K562 (cell line): ENCODE data around the gene CORO2A. TPM values are rescaled to one million over a fixed set of nuclear protein-coding genes. Genes with fewer than 3 reads are reported as not detected.

ENCODE experiments used
- ATAC-seq: fragments of 200-7000 bp; cut with Tn5 transposase; 3 replicates; pipeline ENCODE4 v1.9.1; 2020; ENCODE audit warnings: moderate library complexity
- BruUV-seq: library from RNA; stranded (reverse); fragments of 400-500 nt; replicated peaks from 2 replicates; lab custom pipeline; 2021; lab: Mats Ljungman, UMichigan
- CTCF ChIA-PET: fragments of 300-600 bp; formaldehyde crosslinking; extraction: SDS; loops from one replicate; lab custom pipeline; 2021; ENCODE audit warnings: low intra/inter-chr PET ratio; lab: Yijun Ruan, JAX
- POLR2A ChIA-PET: fragments of 300-600, 350-650 bp; sonication (Branson Sonifier 250); formaldehyde crosslinking; extraction: SDS; loops from one replicate; lab custom pipeline; 2021; ENCODE audit warnings: antibody characterized with exemption, inconsistent platforms; lab: Yijun Ruan, JAX
- DNase-seq, 4 experiments: peaks; one replicate each; pipeline versions ENCODE4 v3.0.0 to v3.0.0-alpha.2; 2011 to 2018; ENCODE audit warnings: low spot score in 3 of 4, mixed read lengths in 3 of 4; ENCODE audit errors: extremely low read depth in 1 of 4
- FAIRE-seq: peaks from 2 replicates; lab custom pipeline; 2011; peaks lifted over from hg19 to GRCh38; lab: Jason Lieb, UNC
- H2AFZ ChIP-seq: 2 replicates; pipeline ENCODE4 v1.6.0; 2011; ENCODE audit warnings: low read depth, low read length, control low read depth, inconsistent platforms
- H3K27ac ChIP-seq: fragments of 200-600 bp; 3 replicates; pipeline ENCODE4 v1.8.0; 2011; ENCODE audit warnings: low read depth, mild to moderate bottlenecking, control low read depth, inconsistent platforms, low read length, moderate library complexity, mixed read lengths; ENCODE audit errors: extremely low read depth
- H3K27me3 ChIP-seq, 2 experiments: fragments of 300-600 bp in 1 of 2; 2 replicates in 1 of 2; 3 replicates in 1 of 2; pipeline versions ENCODE4 v1.6.0 to v1.8.0; 2011; ENCODE audit warnings: inconsistent platforms in 2 of 2, low read length in 2 of 2, mild to moderate bottlenecking in 1 of 2, mixed read lengths in 1 of 2, moderate library complexity in 1 of 2; ENCODE audit not compliant: control insufficient read depth in 2 of 2, insufficient read depth in 2 of 2
- H3K36me3 ChIP-seq: fragments of 300-600 bp; 3 replicates; pipeline ENCODE4 v1.8.0; 2011; ENCODE audit warnings: mild to moderate bottlenecking, low read length, inconsistent platforms; ENCODE audit not compliant: control insufficient read depth, insufficient read depth
- H3K4me1 ChIP-seq, 2 experiments: fragments of 200-600 bp in 1 of 2; replicated peaks in 1 of 2; 2 replicates in 1 of 2; 3 replicates in 1 of 2; pipeline versions ENCODE4 v1.5.1 to v1.8.0; 2011; ENCODE audit warnings: inconsistent platforms in 2 of 2, low read length in 2 of 2, mild to moderate bottlenecking in 1 of 2, mixed read lengths in 1 of 2, moderate library complexity in 1 of 2; ENCODE audit not compliant: control insufficient read depth in 2 of 2, insufficient read depth in 2 of 2
- H3K4me2 ChIP-seq: 2 replicates; pipeline ENCODE4 v1.6.1; 2011; ENCODE audit warnings: low read length, control low read depth, inconsistent platforms, mixed read lengths; ENCODE audit not compliant: insufficient read depth
- H3K4me3 ChIP-seq: fragments of 200-600 bp; sonication (generic), shearing (Covaris generic); 2 replicates; pipeline ENCODE4 v1.5.1; 2016; ENCODE audit warnings: control low read depth, inconsistent platforms
- H3K79me2 ChIP-seq: fragments of 200-600 bp; 3 replicates; pipeline ENCODE4 v1.8.0; 2011; ENCODE audit warnings: low read length, inconsistent platforms; ENCODE audit not compliant: control insufficient read depth, insufficient read depth
- H3K9ac ChIP-seq, 2 experiments: 2 replicates each; pipeline versions ENCODE4 v1.6.0 to v1.6.1; 2011; ENCODE audit warnings: low read depth in 2 of 2, low read length in 2 of 2, control low read depth in 1 of 2, inconsistent platforms in 1 of 2, mild to moderate bottlenecking in 1 of 2, mixed read lengths in 1 of 2; ENCODE audit not compliant: insufficient read depth in 1 of 2
- H3K9me1 ChIP-seq: one replicate; pipeline ENCODE4 v1.6.0; 2011; ENCODE audit warnings: inconsistent platforms, mild to moderate bottlenecking, low read length, moderate library complexity; ENCODE audit not compliant: control insufficient read depth, insufficient read depth
- H3K9me3 ChIP-seq: replicated peaks from 2 replicates; pipeline ENCODE4 v1.5.1; 2011; ENCODE audit warnings: low read depth, low read length, inconsistent platforms; ENCODE audit not compliant: control insufficient read depth, insufficient read depth
- H4K20me1 ChIP-seq: replicated peaks from 2 replicates; pipeline ENCODE4 v1.6.1; 2011; ENCODE audit warnings: low read length, inconsistent platforms, mixed read lengths; ENCODE audit not compliant: control insufficient read depth, insufficient read depth
- CBFA2T3 ChIP-seq: fragments of 450-650 bp; IDR thresholded peaks from 2 replicates; pipeline ENCODE4 v1.6.1; 2017
- E2F1 ChIP-seq: sonication (generic); formaldehyde crosslinking; IDR thresholded peaks from 2 replicates; pipeline ENCODE4 v1.8.1; 2023; ENCODE audit warnings: mild to moderate bottlenecking, missing genetic modification reagents, moderate library complexity
- JUNB ChIP-seq: fragments of 450-650 bp; formaldehyde crosslinking; conservative IDR thresholded peaks from 2 replicates; pipeline ENCODE4 v1.4.0; 2020; ENCODE audit warnings: mild to moderate bottlenecking
- NR2F6 ChIP-seq: fragments of 450-650 bp; formaldehyde crosslinking; IDR thresholded peaks from 2 replicates; pipeline ENCODE4 v1.4.0; 2020; ENCODE audit warnings: mild to moderate bottlenecking
- PHB ChIP-seq: fragments of 250-450 bp; sonication (Bioruptor Pico); IDR thresholded peaks from 2 replicates; pipeline ENCODE4 v1.5.0; 2021
- WHSC1 ChIP-seq: IDR thresholded peaks from one replicate; pipeline ENCODE4 v1.6.1; 2012; ENCODE audit warnings: low read length, control low read depth, inconsistent platforms
- ZNF311 ChIP-seq: fragments of 250-450 bp; sonication (Bioruptor Pico); IDR thresholded peaks from 2 replicates; pipeline ENCODE4 v1.4.0; 2020; ENCODE audit warnings: mild to moderate bottlenecking, moderate library complexity
- ZNF398 ChIP-seq: fragments of 250-450 bp; sonication (Bioruptor Pico); IDR thresholded peaks from 2 replicates; pipeline ENCODE4 v1.8.0; 2021; ENCODE audit warnings: moderate library complexity, mild to moderate bottlenecking, inconsistent platforms
- WGBS: fragments of 100-300 bp; shearing (Covaris generic); methylation state at CpG from one replicate; pipeline ENCODE4 v1.1.6; 2016; ENCODE audit warnings: low coverage, mixed read lengths; ENCODE audit not compliant: insufficient coverage; ENCODE audit errors: missing lambda C conversion rate; 5-methylcytosine and 5-hydroxymethylcytosine counted together
- in situ Hi-C: fragments of 300-500 bp; cut with MboI; formaldehyde crosslinking; loops from 4 replicates; pipeline ENCODE4 v1.15.0; 2018; ENCODE audit warnings: inconsistent platforms, mixed read lengths
- intact Hi-C: fragments of 100-400 bp; cut with micrococcal nuclease; formaldehyde crosslinking; loops from 2 replicates; pipeline ENCODE4 v1.14.2; 2022
- polyA plus RNA-seq, 8 experiments: library from polyadenylated mRNA; depleted of rRNA in 4 of 8; stranded (reverse) in 5 of 8; unstranded in 3 of 8; fragments of >200 nt; fragmentation: Nextera tagmentation in 2 of 8; fragmentation: Illumina TruSeq in 1 of 8; extraction: Ambion mirVana in 2 of 8; extraction: Trizol in 1 of 8; gene quantifications; 2 replicates each; pipeline versions ENCODE4 v1.2.1 to v1.2.3, GENCODE V29; 2011 to 2014; ENCODE audit warnings: inconsistent platforms in 1 of 8, missing spikeins in 1 of 8
- total RNA-seq, 7 experiments: library from RNA; depleted of rRNA in 6 of 7; stranded (reverse); fragments of >200 nt in 6 of 7; fragmentation: Illumina TruSeq in 2 of 7; extraction: Trizol in 2 of 7; gene quantifications; 2 replicates each; pipeline versions ENCODE4 v1.2.1 to v1.2.3, GENCODE V29; 2011 to 2021; ENCODE audit warnings: low replicate concordance in 1 of 7

Gene CORO2A
- total and polyA plus RNA-seq, 9 of the 15 experiments (the other 6 are each of a cell fraction or from before 2014, with no cell fraction given), result 9.5 to 26.6 (median 18.0) TPM

- TF ChIP-seq ZNF398 (CRISPR knock-in tag), result no peak
- TF ChIP-seq PHB (CRISPR knock-in tag), result no peak
- no peak for TF ChIP-seq ZNF311
- no peak for TF ChIP-seq JUNB (CRISPR knock-in tag)
- no peak for TF ChIP-seq E2F1 (CRISPR knock-in tag)
- TF ChIP-seq NR2F6, result no peak
- TF ChIP-seq, all 486 proteins: peak for 0
Measured at GRCh38 chr9:98173181-98173580, 19.3 kb downstream of the CORO2A start (continued).

- peak overlapping the region in 1 of 2 experiments; percentile 11; a peak in 1 of 4 replicates for H3K9ac ChIP-seq
- DNase-seq (no peak), ATAC-seq (no peak), FAIRE-seq (no peak)
- H3K9me1 ChIP-seq, result no peaks in the 10 kb centered on the region
- peaks cover 14% of the 10 kb centered on the region; the same call in 1 of the 2 replicates for H4K20me1 ChIP-seq
- no peak overlapping the region for H3K27ac ChIP-seq
- H3K4me2 ChIP-seq, result no peak overlapping the region
- ChIA-PET CTCF (no interaction called here), POLR2A (interaction anchor here (1.6 kb wide), 1 partner anchor 11 kb away, joined by 6 read pairs; no protein-coding TSS in a partner anchor)
- no peaks in the 10 kb centered on the region for H3K27me3 ChIP-seq
- no peak overlapping the region for H3K4me3 ChIP-seq
- in situ Hi-C loops (no loop called here), intact Hi-C loops (no loop called here)
- no peaks in the 10 kb centered on the region for H3K9me3 ChIP-seq
- peaks cover 58% of the 10 kb centered on the region for H3K79me2 ChIP-seq
- WGBS, result 90% methylated on average over 3 of the region's 3 CpGs
- H3K36me3 ChIP-seq, result peaks cover 2% of the 10 kb centered on the region; the same call in 2 of the 3 replicates
- no peak overlapping the region for H2AFZ ChIP-seq
- H3K4me1 ChIP-seq, result peaks cover 42 to 55% of the 10 kb centered on the region in 2 experiments
- BruUV-seq, result no TSS peak
- TF ChIP-seq WHSC1 (no peak), CBFA2T3 (peak; percentile 53)
Measured at GRCh38 chr9:98172604-98173003, 19.8 kb downstream of the CORO2A start.
